Measurements from ENCODE around the gene ST3GAL3.
"Not testable (repeated sequence)": the region's sequence is repeated elsewhere in the genome, so short reads cannot be mapped to it uniquely, and the experiment has no call there.

The ST3GAL3 gene

GRCh38 chr1:43704838-43705237 is 2.5 kb upstream of the ST3GAL3 start:
- no peak for DNase-seq

DNA sequence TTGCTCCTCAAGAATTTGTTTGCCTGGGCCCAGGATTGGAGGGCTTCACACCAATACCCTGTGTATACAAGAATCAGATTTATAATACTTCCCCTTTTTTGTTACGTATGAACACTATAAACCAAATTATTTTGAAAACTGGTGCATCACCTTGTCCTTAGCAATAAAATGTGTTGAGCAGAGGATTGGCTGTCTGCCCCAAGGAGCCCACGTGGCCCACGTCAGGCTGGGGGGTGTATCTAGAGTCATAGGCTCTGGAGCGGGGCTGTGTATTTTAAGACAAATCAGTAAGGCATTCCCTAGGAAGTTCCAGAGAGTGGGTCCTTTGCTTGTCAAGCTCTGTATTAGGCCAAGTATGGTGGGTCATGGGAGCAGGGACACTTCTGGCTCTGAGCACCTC is 2.0 kb upstream of the ST3GAL3 start:
- DNase-seq = no peak

DNA sequence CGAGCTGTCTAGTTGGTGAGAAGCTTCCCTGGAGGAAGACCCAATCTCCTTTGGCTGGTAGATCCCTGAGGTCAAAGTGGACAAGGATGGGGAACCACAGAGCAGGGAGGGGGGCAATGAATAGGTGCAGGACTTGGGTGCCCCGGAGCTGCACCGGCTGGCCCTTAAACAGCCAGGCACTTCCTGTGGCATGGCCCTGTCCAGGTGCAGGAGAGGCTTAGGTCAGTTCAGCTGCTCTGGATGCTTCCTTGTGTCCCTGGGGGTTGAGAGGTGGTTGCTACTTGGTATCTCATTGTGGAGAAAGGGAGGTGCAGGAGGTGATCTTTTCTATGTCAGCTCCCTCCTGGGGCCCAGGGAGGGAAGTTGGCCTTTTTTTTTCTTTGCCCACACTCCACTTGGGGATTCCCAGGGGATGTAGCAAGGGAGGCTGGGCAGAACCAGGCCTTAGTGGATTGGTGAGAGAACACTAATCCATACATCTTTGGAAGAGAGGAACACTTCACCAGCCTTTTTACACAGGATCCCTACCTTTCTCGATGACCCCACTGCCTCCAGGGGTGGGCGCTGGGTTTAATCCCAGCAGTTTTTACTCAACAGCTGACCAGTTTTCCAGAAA is 1.2 kb upstream of the ST3GAL3 start:
- no peak for DNase-seq

DNA sequence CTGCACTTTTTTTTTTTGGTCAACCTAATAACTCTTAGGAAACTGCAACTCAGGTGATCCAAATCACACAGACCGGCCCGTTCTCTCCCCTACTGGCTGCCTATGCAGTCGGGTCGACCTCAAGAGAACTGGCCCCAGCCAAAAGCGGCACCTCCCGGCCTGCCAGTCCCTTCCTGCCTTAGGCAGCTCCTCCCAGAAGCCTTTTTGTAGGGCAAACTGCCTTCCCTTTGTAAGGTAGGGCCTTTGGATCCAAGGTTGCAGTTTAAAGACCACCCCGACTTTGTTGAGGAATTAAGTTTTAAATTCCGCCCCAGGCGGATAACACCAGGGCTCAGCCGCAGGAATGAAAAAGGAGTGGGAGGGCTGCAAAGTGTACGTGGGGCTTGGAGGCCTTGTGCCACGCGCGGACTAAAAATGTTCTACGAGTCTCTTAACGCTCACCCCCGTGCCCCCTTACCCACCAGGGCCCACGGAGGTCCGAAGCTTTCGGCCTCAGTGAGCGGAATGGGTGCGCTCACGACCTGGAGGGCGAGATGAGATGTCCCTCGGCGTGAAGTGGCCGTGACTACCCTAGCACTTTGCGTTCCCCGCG is 642 bp upstream of the ST3GAL3 start:
- DNase-seq = no peak

- no peak for DNase-seq
Measured at GRCh38 chr1:43708002-43708410, 670 bp downstream of the ST3GAL3 start.

DNA sequence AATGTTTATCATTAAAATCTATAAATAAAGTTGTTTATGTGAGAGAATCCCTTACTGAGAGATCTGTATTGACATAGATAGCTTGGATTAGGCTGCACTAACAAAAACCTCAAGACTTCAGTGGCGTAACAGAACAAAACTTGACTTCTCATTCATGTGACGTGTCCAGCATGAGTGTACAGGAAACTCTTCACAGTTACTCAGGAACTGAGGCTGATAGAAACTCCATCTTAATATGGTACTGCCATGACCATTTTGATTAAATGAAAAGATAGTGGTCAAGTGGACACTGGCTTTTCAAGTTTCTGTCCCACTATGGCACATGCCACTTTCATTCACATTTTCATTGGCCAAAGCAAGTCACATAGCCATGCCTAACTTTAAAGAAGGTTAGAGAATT is 3.7 kb downstream of the ST3GAL3 start:
- no peak for DNase-seq

DNA sequence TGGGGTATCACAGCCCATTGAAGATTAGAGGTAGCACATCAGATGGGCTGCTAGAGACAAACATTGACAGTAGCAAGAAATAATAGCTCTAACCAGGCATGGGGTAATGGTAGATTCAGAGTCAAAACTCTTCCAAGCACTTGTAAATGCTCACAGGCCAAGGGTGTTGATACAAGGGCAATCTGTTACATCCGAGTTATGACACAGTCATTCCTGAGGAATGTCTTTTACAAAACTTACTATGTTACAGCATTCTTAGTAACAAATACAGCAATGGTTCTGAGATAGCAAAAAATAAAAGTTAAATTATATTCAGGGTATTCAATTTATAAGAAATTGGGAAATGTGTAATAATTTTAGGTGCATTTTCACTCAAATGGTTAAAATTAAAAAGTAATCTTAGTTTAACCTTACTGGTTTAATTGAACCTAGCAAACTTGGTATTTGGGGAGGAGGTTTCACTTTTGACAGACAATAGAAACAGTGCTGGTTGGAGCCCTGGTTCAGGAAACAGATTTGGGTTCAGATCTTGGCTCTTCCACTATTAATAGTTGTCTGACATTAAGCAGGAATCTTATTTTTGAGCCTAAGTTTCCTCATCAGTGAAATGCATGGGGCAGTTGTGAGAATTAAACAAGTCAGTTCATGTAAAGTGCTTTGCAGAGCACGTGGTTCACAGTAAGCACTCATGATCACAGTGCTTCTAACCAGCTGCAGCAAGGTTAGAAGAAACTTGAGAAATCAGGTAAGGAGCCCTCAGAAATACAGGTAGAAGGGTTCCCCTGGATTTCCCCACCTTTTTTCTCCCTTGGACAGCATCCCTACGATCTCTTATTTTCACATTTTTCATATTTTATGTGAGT is 4.4 kb downstream of the ST3GAL3 start:
- no peak for DNase-seq

- DNase-seq = no peak
Measured at GRCh38 chr1:43716559-43717281, 9.4 kb downstream of the ST3GAL3 start.

DNA sequence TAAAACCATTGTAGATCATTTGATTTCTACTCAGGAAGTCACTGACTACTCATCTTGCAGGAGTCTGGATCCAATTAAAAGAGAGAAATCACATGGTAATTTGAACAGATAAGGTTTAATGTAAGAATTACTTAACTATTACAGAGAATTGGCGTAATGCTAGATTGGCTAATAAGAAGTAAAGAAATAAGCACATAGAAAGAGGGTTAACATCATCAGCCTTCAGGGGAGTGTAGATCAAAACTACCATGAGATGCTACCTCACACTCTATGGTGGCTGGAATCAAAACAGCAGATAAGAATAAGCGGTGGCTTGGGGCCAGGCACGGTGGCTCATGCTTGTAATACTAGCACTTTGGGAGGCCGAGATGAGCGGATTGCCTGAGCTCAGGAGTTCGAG is 11.7 kb downstream of the ST3GAL3 start:
- no peak for DNase-seq

DNA sequence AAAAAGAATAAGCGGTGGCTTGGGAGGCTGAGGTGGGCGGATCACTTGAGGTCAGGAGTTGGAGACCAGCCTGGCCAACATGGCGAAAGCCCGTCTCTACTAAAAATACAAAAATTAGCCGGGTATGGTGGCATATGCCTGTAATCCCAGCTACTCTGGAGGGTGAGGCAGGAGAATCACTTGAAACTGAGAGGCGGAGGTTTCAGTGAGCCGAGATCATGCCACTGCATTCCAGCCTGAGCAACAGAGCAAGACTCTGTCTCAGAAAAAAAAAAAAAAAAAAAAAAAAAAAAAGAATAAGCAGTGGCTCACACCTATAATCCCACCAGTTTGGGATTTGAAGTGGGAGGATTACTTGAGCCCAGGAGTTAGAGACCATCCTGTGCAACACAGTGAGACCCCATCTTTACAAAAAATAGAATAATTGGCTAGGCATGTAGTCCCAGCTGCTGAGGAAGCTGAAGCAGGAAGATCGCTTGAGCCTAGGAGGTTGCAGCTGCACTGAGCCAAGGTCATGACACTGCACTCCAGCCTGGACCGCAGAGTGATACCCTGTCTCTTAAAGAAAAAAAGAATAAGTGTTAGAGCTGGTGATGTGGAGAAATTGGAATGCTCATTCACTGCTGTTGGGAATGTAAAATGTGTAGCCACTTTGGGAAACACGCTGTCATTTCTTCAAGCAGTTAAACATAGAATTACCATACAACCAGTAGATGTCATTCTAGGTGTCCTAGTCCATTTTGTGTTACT is 12.5 kb downstream of the ST3GAL3 start:
- not testable (repeated sequence) for DNase-seq

- DNase-seq = no peak
Measured at GRCh38 chr1:43722810-43723209, 15.5 kb downstream of the ST3GAL3 start.

- DNase-seq = no peak
Measured at GRCh38 chr1:43729816-43730463, 22.6 kb downstream of the ST3GAL3 start.

- DNase-seq = no peak
Measured at GRCh38 chr1:43731867-43732531, 24.7 kb downstream of the ST3GAL3 start.

DNA sequence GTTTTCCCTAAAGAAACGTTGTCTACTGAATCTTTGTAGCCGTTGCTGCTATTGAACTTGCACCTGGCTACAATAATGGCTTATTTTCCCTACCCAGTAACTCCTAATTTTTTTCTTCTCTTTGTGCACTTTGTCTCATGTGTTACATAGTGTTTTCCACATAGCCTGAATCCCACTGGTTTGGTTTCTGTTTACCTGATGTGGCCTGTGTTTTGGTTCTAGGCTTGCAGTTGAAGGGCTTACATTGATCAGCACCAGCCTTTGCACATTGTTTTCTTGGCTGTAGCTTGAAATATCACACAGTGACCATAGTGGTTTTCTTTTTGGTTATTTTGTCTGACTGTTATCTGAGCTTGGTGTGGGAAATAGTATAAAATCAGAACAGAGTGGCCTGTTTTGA is 29.5 kb downstream of the ST3GAL3 start:
- no peak for DNase-seq

- no peak for DNase-seq
Measured at GRCh38 chr1:43742026-43742425, 34.7 kb downstream of the ST3GAL3 start.

GRCh38 chr1:43743206-43743605 is 35.9 kb downstream of the ST3GAL3 start:
- no peak for DNase-seq

DNA sequence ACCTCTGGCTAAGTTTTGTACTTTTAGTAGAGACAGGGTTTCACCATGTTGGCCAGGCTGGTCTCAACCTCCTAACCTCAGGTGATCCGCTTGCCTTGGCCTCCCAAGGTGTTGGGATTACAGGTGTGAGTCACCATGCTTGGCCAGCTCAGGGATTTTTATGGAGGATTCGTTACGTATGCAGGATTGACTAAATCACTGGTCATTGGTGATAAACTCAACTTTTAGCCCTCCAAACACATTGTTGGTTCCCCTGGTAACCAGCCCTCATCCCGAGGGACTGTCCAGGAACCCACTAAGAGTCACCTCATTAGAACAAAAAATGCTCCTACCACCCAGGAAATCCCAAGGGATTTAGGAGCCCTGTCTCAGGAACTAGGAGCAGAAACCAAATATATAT is 40.4 kb downstream of the ST3GAL3 start:
- DNase-seq = no peak

GRCh38 chr1:43750083-43750482 is 42.7 kb downstream of the ST3GAL3 start:
- no peak for DNase-seq

DNA sequence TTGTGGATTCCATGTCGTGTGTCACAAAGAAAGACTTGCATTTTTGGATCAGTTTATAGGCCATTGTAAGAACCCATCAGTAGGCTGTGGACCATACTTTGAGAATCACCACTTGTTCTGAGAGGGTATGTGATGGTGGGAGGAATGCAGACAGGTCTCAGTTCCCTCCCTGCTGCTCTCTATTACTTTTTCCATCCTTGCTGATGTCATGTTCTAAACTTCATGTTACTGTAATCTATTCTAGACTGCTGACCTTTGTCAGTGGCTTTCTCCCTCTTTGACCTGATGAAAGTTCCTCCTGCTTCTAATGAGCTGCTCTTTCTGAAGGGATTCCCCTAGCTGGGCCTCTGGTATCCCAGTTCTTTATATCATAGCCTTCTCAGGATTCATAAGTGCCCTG is 46.1 kb downstream of the ST3GAL3 start:
- DNase-seq = no peak

GRCh38 chr1:43754892-43755291 is 47.6 kb downstream of the ST3GAL3 start:
- no peak for DNase-seq

- no peak for DNase-seq
Measured at GRCh38 chr1:43757343-43758053, 50.2 kb downstream of the ST3GAL3 start.
